SK-N-SH treated with all-trans-retinoic acid at 6 μM for 48 hours (cell line): ENCODE data around the gene TXNDC5.

Experiments
- ATAC-seq: fragments of 200-7000 bp; cut with Tn5 transposase; 3 replicates; pipeline ENCODE4 v1.9.1; 2020; ENCODE audit warnings: mild to moderate bottlenecking, moderate library complexity
- ARNTL ChIP-seq: fragments of 450-650 bp; formaldehyde crosslinking; IDR thresholded peaks from 2 replicates; pipeline ENCODE4 v1.5.0; 2020; ENCODE audit warnings: low read depth, mild to moderate bottlenecking, moderate library complexity, borderline replicate concordance
- BACH2 ChIP-seq: fragments of 250-450 bp; sonication (Bioruptor Pico); IDR thresholded peaks from 2 replicates; pipeline ENCODE4 v1.9.0; 2021; ENCODE audit warnings: mild to moderate bottlenecking, borderline replicate concordance
- CREB5 ChIP-seq: fragments of 250-450 bp; sonication (Bioruptor Pico); IDR thresholded peaks from 2 replicates; pipeline ENCODE4 v1.5.1; 2020; ENCODE audit warnings: low read depth, mild to moderate bottlenecking, moderate library complexity
- CSDC2 ChIP-seq: fragments of 250-450 bp; sonication (Bioruptor Pico); IDR thresholded peaks from 2 replicates; pipeline ENCODE4 v1.5.0; 2020; ENCODE audit warnings: mild to moderate bottlenecking, moderate library complexity
- ESRRG ChIP-seq: fragments of 250-450 bp; sonication (Bioruptor Pico); IDR thresholded peaks from 2 replicates; pipeline ENCODE4 v1.6.1; 2021; ENCODE audit warnings: mild to moderate bottlenecking
- GLIS3 ChIP-seq: fragments of 250-450 bp; sonication (Bioruptor Pico); IDR thresholded peaks from 2 replicates; pipeline ENCODE4 v1.5.0; 2020; ENCODE audit warnings: mild to moderate bottlenecking, moderate library complexity
- ISL1 ChIP-seq: fragments of 250-450 bp; sonication (Bioruptor Pico); IDR thresholded peaks from 2 replicates; pipeline ENCODE4 v2.1.2; 2022; ENCODE audit warnings: mild to moderate bottlenecking, moderate library complexity
- OSR1 ChIP-seq: fragments of 250-450 bp; sonication (Bioruptor Pico); IDR thresholded peaks from 2 replicates; pipeline ENCODE4 v1.8.0; 2022; ENCODE audit warnings: moderate library complexity, mild to moderate bottlenecking, inconsistent platforms
- PATZ1 ChIP-seq: fragments of 250-450 bp; sonication (Bioruptor Pico); IDR thresholded peaks from 2 replicates; pipeline ENCODE4 v1.8.0; 2020; ENCODE audit warnings: mild to moderate bottlenecking, moderate library complexity, borderline replicate concordance
- PPARA ChIP-seq: fragments of 250-450 bp; sonication (Bioruptor Pico); IDR thresholded peaks from 2 replicates; pipeline ENCODE4 v1.5.0; 2020; ENCODE audit warnings: mild to moderate bottlenecking, borderline replicate concordance
- RARB ChIP-seq: fragments of 250-450 bp; sonication (Bioruptor Pico); IDR thresholded peaks from 2 replicates; pipeline ENCODE4 v1.8.0; 2021; ENCODE audit warnings: mild to moderate bottlenecking, moderate library complexity
- SNAI2 ChIP-seq: fragments of 250-450 bp; sonication (Bioruptor Pico); IDR thresholded peaks from 2 replicates; pipeline ENCODE4 v1.5.0; 2020; ENCODE audit warnings: mild to moderate bottlenecking, moderate library complexity
- TCF4 ChIP-seq: fragments of 250-450 bp; sonication (Bioruptor Pico); IDR thresholded peaks from 2 replicates; pipeline ENCODE4 v1.8.0; 2021; ENCODE audit warnings: mild to moderate bottlenecking, moderate library complexity, borderline replicate concordance
- TOX ChIP-seq: fragments of 250-450 bp; sonication (Bioruptor Pico); IDR thresholded peaks from 2 replicates; pipeline ENCODE4 v1.8.0; 2021; ENCODE audit warnings: mild to moderate bottlenecking, moderate library complexity, borderline replicate concordance
- ZC3H10 ChIP-seq: fragments of 250-450 bp; sonication (Bioruptor Pico); IDR thresholded peaks from 2 replicates; pipeline ENCODE4 v1.5.1; 2021; ENCODE audit warnings: mild to moderate bottlenecking, moderate library complexity
- ZFP3 ChIP-seq: fragments of 250-450 bp; sonication (Bioruptor Pico); IDR thresholded peaks from 2 replicates; pipeline ENCODE4 v1.5.0; 2020; ENCODE audit warnings: mild to moderate bottlenecking, moderate library complexity
- ZFP30 ChIP-seq: fragments of 450-650 bp; formaldehyde crosslinking; IDR thresholded peaks from 2 replicates; pipeline ENCODE4 v1.5.0; 2022; ENCODE audit warnings: mild to moderate bottlenecking, moderate library complexity
- ZNF565 ChIP-seq: fragments of 450-650 bp; formaldehyde crosslinking; conservative IDR thresholded peaks from 2 replicates; pipeline ENCODE4 v1.5.0; 2020; ENCODE audit warnings: low read depth, mild to moderate bottlenecking, moderate library complexity
- ZNF8 ChIP-seq: fragments of 450-650 bp; formaldehyde crosslinking; IDR thresholded peaks from 2 replicates; pipeline ENCODE4 v1.5.0; 2020; ENCODE audit warnings: mild to moderate bottlenecking, moderate library complexity
- TF ChIP-seq, protein P1 (sequence below): fragments of 250-450 bp; sonication (Bioruptor Pico); IDR thresholded peaks from 2 replicates; pipeline ENCODE4 v1.5.1; 2021; ENCODE audit warnings: mild to moderate bottlenecking, moderate library complexity
- TF ChIP-seq, protein P2 (sequence below): fragments of 250-450 bp; sonication (Bioruptor Pico); IDR thresholded peaks from 2 replicates; pipeline ENCODE4 v1.8.0; 2021; ENCODE audit warnings: low read depth, mild to moderate bottlenecking, moderate library complexity, borderline replicate concordance
- TF ChIP-seq, protein P3 (sequence below): fragments of 250-450 bp; sonication (Bioruptor Pico); IDR thresholded peaks from 2 replicates; pipeline ENCODE4 v1.5.0; 2020; ENCODE audit warnings: mild to moderate bottlenecking, moderate library complexity

The TXNDC5 gene

GRCh38 chr6:7933794-7934193 is 23.2 kb upstream of the TXNDC5 start:
- no peak for TF ChIP-seq OSR1 (CRISPR knock-in tag)
- no peak for TF ChIP-seq ZNF565 (CRISPR knock-in tag)
- ATAC-seq, result no peak

GRCh38 chr6:7932625-7933024 is 22.0 kb upstream of the TXNDC5 start:
- ATAC-seq, result no peak

DNA sequence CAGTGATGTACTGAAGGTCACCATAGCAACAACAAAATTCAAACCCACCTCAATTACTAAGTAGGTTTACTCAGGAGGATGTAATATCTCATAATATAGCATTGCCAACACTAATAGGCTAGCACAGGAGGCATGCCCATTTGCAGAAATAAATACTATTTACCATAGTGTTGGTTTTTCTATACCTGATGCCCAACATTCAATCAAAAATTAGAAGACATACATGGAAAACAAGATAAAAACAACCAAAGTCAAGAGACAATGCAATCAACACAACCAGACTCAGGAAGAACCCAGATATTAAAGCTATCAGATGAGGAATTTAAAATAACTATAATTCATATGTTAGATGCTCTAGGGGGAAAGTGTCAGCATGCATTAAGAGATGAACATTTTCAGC is 14.3 kb upstream of the TXNDC5 start:
- no peak for ATAC-seq
- TF ChIP-seq PATZ1 (no peak), GLIS3 (CRISPR knock-in tag) (no peak), TOX (CRISPR knock-in tag) (no peak), BACH2 (no peak), ZFP3 (CRISPR knock-in tag) (no peak), CSDC2 (CRISPR knock-in tag) (no peak), ESRRG (no peak), CREB5 (no peak), ZC3H10 (CRISPR knock-in tag) (no peak), PPARA (CRISPR knock-in tag) (no peak), RARB (CRISPR knock-in tag) (no peak), ARNTL (no peak), ISL1 (no peak), TCF4 (no peak), OSR1 (CRISPR knock-in tag) (no peak), ZFP30 (CRISPR knock-in tag) (no peak), SNAI2 (CRISPR knock-in tag) (no peak), ZNF8 (CRISPR knock-in tag) (no peak)
- TF ChIP-seq, protein P1, sequence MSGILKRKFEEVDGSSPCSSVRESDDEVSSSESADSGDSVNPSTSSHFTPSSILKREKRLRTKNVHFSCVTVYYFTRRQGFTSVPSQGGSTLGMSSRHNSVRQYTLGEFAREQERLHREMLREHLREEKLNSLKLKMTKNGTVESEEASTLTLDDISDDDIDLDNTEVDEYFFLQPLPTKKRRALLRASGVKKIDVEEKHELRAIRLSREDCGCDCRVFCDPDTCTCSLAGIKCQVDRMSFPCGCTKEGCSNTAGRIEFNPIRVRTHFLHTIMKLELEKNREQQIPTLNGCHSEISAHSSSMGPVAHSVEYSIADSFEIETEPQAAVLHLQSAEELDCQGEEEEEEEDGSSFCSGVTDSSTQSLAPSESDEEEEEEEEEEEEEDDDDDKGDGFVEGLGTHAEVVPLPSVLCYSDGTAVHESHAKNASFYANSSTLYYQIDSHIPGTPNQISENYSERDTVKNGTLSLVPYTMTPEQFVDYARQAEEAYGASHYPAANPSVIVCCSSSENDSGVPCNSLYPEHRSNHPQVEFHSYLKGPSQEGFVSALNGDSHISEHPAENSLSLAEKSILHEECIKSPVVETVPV (CRISPR knock-in tag), result no peak
- TF ChIP-seq, protein P2, sequence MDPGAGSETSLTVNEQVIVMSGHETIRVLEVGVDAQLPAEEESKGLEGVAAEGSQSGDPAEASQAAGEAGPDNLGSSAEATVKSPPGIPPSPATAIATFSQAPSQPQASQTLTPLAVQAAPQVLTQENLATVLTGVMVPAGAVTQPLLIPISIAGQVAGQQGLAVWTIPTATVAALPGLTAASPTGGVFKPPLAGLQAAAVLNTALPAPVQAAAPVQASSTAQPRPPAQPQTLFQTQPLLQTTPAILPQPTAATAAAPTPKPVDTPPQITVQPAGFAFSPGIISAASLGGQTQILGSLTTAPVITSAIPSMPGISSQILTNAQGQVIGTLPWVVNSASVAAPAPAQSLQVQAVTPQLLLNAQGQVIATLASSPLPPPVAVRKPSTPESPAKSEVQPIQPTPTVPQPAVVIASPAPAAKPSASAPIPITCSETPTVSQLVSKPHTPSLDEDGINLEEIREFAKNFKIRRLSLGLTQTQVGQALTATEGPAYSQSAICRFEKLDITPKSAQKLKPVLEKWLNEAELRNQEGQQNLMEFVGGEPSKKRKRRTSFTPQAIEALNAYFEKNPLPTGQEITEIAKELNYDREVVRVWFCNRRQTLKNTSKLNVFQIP (CRISPR knock-in tag), result no peak

More at GRCh38 chr6:7932625-7933024, 22.0 kb upstream of the TXNDC5 start:
- TF ChIP-seq CSDC2 (CRISPR knock-in tag) (no peak), PATZ1 (no peak), PPARA (CRISPR knock-in tag) (no peak), ZNF565 (CRISPR knock-in tag) (no peak), SNAI2 (CRISPR knock-in tag) (no peak), ISL1 (no peak), ARNTL (no peak), RARB (CRISPR knock-in tag) (no peak), ZFP30 (CRISPR knock-in tag) (no peak)
- TF ChIP-seq, protein P3, sequence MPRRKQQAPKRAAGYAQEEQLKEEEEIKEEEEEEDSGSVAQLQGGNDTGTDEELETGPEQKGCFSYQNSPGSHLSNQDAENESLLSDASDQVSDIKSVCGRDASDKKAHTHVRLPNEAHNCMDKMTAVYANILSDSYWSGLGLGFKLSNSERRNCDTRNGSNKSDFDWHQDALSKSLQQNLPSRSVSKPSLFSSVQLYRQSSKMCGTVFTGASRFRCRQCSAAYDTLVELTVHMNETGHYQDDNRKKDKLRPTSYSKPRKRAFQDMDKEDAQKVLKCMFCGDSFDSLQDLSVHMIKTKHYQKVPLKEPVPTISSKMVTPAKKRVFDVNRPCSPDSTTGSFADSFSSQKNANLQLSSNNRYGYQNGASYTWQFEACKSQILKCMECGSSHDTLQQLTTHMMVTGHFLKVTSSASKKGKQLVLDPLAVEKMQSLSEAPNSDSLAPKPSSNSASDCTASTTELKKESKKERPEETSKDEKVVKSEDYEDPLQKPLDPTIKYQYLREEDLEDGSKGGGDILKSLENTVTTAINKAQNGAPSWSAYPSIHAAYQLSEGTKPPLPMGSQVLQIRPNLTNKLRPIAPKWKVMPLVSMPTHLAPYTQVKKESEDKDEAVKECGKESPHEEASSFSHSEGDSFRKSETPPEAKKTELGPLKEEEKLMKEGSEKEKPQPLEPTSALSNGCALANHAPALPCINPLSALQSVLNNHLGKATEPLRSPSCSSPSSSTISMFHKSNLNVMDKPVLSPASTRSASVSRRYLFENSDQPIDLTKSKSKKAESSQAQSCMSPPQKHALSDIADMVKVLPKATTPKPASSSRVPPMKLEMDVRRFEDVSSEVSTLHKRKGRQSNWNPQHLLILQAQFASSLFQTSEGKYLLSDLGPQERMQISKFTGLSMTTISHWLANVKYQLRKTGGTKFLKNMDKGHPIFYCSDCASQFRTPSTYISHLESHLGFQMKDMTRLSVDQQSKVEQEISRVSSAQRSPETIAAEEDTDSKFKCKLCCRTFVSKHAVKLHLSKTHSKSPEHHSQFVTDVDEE (CRISPR knock-in tag), result no peak
